Stimulated activated naive B cell treated with anti-CD40 and anti-IgM and Interleukin-4, amounts not matched to agents 10 μg/mL and 1 μg/mL and 100 μg/mL, for 72 hours (primary cell): ENCODE data around the gene HOXC12.
A peak's percentile ranks its signal among the peaks of the same experiment; 100 is the strongest.

Experiments
- ATAC-seq, 2 donors: fragments of 150-1000 bp; cut with Tn5 transposase; replicated peaks; 2 replicates each; pipeline ENCODE4 v1.10.0; 2021; ENCODE audit warnings: moderate library complexity in 1 of 2
- DNase-seq: peaks from one replicate; pipeline ENCODE4 v3.0.0; 2021
- H3K27ac Mint-ChIP-seq: one replicate; pipeline ENCODE4 v1.8.0; 2022; ENCODE audit warnings: mild to moderate bottlenecking, mixed read lengths
- H3K27me3 Mint-ChIP-seq, 2 donors: one replicate each; pipeline ENCODE4 v1.8.0; 2022; ENCODE audit warnings: mixed read lengths in 2 of 2
- H3K36me3 Mint-ChIP-seq, 2 donors: one replicate each; pipeline ENCODE4 v1.8.0; 2022; ENCODE audit warnings: mixed read lengths in 2 of 2, mild to moderate bottlenecking in 1 of 2
- H3K4me1 Mint-ChIP-seq, 2 donors: one replicate each; pipeline ENCODE4 v1.8.0; 2022; ENCODE audit warnings: mixed read lengths in 2 of 2, mild to moderate bottlenecking in 1 of 2
- H3K4me3 Mint-ChIP-seq, 2 donors: one replicate each; pipeline ENCODE4 v1.8.0; 2022; ENCODE audit warnings: mild to moderate bottlenecking in 2 of 2, mixed read lengths in 2 of 2, moderate library complexity in 1 of 2
- H3K9me3 Mint-ChIP-seq, 2 donors: one replicate each; pipeline ENCODE4 v1.8.0; 2022; ENCODE audit warnings: mixed read lengths in 2 of 2, mild to moderate bottlenecking in 1 of 2

HOXC12 gene

DNA sequence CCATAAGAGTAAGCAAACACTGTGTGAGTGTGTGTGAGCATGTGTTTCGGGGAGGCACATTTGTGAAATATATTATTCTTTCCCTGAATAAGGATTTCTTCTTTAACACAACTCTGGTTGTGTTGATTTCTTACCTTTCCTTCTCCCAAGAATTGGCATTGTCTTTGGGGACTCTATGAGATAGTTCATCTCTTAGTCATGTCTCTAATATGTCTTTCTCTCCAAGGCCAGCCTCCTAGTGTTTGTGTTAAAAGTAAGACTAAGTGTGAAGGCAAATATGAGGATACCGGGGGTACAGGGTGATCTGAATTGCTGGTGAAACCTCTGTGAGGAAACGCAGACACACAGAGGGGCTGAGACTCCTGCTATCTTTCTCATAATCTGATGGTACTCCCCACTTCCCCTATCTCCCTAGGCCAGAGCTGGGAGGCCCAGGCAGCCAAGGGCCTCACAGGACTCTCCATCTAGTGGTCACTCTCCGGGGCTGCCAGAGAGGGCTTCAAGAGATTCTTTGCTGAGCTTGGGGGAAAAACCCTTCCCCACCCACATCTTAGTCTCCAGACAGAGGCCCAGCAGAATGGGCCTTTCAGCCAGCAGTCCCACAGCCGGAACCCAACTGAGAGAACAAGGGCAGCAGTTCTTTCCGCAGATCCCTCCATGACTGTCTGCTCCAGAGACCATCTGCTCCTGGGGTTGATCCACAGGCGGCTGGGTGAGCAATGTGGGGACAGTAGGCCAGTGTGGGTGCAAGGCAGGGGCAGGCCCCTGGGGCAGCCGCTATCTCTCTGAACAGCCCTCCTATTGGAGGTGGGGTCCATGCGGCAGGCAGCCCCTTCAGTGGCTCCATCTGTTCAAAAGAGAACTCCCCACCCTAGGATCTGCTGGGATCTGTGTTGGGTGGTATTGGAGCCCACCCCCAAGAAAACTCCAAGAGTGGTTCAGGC, 5.8 kb upstream of the HOXC12 start:
- Mint-ChIP-seq H3K4me3 (no peak overlapping the region), H3K27ac (no peak overlapping the region)

DNA sequence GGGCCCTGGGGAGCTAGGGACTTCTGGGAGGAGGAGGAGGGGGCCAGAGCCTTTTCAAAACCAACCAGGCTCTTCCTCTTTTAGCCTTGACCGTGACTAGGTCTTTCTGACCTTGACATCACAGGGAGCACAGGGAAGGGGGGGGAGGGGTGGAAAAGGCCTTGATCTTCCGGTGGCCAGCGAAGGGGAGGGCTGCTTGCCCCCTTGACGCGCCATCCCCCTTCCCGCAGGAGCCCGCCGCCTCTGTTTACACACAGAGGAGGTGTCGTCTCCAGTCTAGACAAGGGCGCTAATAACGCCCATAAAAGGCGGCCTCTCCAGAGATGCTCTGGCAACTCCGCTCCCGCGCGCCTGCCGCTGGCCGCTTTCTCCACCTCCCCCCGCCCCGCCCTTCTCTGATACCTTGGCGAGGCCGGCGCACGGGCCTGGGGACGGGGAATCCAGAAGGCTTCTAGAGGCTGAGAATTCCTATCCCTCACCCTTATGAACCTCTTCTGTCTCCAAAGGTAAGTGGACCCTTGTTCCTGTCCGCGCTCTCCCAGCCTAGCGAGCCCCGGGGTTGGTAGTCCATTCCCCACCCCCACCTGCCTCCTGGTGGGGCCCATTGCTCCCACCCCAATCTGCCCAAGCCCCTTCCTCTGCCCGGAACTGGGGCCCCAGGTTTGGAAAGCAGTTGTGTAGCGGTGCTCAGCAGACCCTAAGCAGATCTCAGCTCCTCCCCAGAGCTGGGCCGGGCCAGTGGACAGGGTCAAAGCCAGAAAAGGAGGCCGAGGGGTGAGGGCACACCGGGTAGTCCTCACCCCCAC, 4.9 kb upstream of the HOXC12 start:
- peaks cover 4 to 13% of the 10 kb centered on the region in 2 donors for H3K4me1 Mint-ChIP-seq
- peaks cover 79 to 90% of the 10 kb centered on the region in 2 donors for H3K27me3 Mint-ChIP-seq
- no peak overlapping the region for H3K4me3 Mint-ChIP-seq
- ATAC-seq (no peak), DNase-seq (no peak)
- peaks cover 0 to 2% of the 10 kb centered on the region in 2 donors for H3K9me3 Mint-ChIP-seq
- H3K36me3 Mint-ChIP-seq, result peaks cover 0 to 6% of the 10 kb centered on the region in 2 donors
- no peak overlapping the region for H3K27ac Mint-ChIP-seq

More for the DNA sequence above, 5.8 kb upstream of the HOXC12 start:
- peaks cover 4 to 15% of the 10 kb centered on the region in 2 donors for H3K4me1 Mint-ChIP-seq
- H3K9me3 Mint-ChIP-seq, result no peaks in the 10 kb centered on the region
- H3K36me3 Mint-ChIP-seq, result peaks cover 0 to 4% of the 10 kb centered on the region in 2 donors
- H3K27me3 Mint-ChIP-seq, result peaks cover 83 to 95% of the 10 kb centered on the region in 2 donors
- ATAC-seq, result no peak
- DNase-seq, result no peak

DNA sequence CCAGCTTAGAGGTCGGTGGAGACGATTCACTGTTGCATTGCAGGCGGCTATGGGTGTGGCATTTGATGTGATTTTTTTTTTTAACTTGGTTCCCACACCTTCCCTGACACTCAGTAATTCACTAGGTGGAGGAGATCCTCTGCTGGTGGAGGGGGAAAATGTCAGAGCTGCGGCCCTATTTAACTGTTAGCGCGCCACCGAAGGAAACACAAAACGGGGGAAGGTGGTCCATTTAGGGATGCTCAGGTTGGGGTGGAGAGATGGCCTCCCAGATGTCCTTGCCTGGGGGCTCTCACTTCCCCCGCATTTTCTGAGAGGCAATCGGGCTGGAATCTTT, 4.3 kb upstream of the HOXC12 start:
- DNase-seq, result no peak
- H3K36me3 Mint-ChIP-seq, result peaks cover 0 to 6% of the 10 kb centered on the region in 2 donors
- H3K4me1 Mint-ChIP-seq, result peaks cover 4 to 8% of the 10 kb centered on the region in 2 donors
- no peak overlapping the region for H3K4me3 Mint-ChIP-seq
- no peak overlapping the region for H3K27ac Mint-ChIP-seq
- peaks cover 0 to 2% of the 10 kb centered on the region in 2 donors for H3K9me3 Mint-ChIP-seq
- ATAC-seq, result no peak
- peaks cover 74 to 85% of the 10 kb centered on the region in 2 donors for H3K27me3 Mint-ChIP-seq

DNA sequence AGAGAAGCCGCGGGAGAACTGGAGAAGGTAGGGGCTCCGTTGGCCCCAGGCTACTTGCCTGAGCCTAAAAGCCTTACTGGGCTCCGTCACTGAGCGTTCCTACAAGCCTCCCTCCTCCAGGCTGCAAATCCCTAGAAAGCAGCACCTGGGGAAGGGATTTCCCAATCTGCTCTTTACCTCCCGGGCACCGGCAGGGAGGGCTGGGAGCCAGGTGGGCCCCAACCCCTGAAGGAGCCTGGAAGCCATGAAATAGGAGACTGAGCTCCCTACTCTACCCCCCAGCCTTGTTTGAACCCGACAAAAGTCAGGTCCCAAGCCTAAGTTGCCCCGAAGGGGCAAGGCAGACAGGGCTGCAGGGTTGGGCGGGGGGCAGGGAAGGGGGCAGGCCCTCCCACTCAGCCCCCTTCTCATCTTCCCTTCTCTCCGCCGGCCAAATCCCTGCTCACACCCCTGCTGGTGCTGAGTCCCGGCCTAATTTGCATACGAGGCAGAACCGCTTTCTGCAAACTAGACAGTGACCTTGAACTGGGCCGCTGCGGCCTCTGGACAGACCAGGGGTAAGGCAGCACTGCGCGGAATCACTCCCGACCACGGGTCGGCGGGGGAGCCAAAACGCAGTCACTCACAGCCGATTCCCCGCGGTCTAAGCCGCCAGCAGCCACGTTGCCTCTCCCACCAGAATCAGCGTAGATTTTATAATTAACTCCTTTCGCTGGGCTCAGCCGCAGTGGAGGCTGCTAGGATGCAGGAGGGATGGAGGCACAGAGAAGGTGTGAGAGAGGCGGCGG, 3.7 kb upstream of the HOXC12 start:
- no peak for DNase-seq
- peak overlapping the region in 1 of 2 donors; percentile 11 for H3K4me3 Mint-ChIP-seq
- peak overlapping the region; percentile 76 for H3K27ac Mint-ChIP-seq
- H3K9me3 Mint-ChIP-seq, result peaks cover 0 to 4% of the 10 kb centered on the region in 2 donors
- peaks cover 0 to 6% of the 10 kb centered on the region in 2 donors for H3K36me3 Mint-ChIP-seq
- no peak for ATAC-seq
- H3K27me3 Mint-ChIP-seq, result peaks cover 74 to 85% of the 10 kb centered on the region in 2 donors
- H3K4me1 Mint-ChIP-seq, result peaks cover 6 to 12% of the 10 kb centered on the region in 2 donors

DNA sequence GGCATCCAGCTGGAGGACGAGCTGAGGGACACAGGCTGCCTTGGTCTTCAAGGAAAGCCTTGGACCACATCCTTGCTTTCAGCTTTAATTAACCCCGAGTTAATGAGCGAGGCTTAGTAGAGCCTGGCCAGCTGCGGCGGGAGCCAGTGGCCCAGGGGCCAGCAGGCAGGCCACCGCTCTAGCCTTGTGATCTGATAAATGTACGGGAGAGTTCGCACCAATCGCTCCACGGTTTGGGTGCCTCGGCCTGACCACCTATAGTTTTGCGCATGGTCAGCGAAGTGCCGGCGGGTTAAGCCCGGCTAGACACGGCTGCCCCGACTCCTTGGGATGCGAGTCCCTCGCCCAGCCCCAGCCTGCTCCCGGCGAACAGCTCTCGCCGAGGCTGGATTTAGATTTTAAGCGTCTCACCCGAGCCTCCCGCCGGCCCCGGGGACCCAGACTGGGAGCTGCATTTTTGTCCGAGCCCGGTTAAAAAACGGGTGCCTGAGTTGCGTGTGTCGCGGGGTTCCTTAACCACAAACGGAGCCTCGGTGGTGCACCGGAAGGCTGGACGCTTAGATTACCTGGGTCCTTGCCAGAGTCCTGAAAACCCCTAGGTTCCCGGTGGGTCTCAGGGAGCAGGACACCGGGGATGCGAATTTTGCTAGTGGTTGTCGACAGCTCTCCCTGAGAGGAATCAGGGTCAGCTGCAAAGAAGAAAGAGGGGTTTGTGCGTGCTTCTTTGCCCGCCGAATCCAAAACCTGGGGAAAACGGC, 2.9 kb upstream of the HOXC12 start:
- Mint-ChIP-seq H3K27me3 (peaks cover 74 to 85% of the 10 kb centered on the region in 2 donors), H3K27ac (peak overlapping the region; percentile 76), H3K9me3 (peaks cover 0 to 4% of the 10 kb centered on the region in 2 donors), H3K4me3 (peak overlapping the region in 1 of 2 donors; percentile 11), H3K36me3 (peaks cover 0 to 6% of the 10 kb centered on the region in 2 donors), H3K4me1 (peaks cover 10 to 17% of the 10 kb centered on the region in 2 donors)
- ATAC-seq, result no peak
- no peak for DNase-seq

DNA sequence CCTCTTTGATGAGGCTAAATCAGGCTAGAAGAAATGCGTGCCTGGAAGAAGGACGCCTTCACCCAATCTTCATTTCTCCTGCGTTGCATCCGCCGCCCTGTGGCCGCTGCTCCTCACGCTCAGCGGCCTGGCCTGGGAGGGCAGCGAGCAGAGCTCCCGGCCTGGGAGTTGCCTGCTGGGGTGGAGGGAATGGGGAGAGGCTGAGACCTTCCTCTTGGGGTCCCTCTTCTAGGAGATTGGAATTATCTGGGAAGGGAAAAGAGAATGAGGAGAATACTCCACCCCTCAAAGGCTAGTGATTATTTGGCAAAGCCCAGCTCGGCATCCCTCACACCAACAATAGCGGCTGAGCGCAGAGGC, 2.4 kb upstream of the HOXC12 start:
- peak overlapping the region; percentile 62 for H3K27ac Mint-ChIP-seq
- DNase-seq (no peak), ATAC-seq (no peak)
- H3K36me3 Mint-ChIP-seq, result peaks cover 0 to 6% of the 10 kb centered on the region in 2 donors
- H3K4me1 Mint-ChIP-seq, result peaks cover 11 to 22% of the 10 kb centered on the region in 2 donors
- peaks cover 0 to 4% of the 10 kb centered on the region in 2 donors for H3K9me3 Mint-ChIP-seq
- H3K27me3 Mint-ChIP-seq, result peaks cover 76 to 87% of the 10 kb centered on the region in 2 donors
- peak overlapping the region in 1 of 2 donors; percentile 6 for H3K4me3 Mint-ChIP-seq

DNA sequence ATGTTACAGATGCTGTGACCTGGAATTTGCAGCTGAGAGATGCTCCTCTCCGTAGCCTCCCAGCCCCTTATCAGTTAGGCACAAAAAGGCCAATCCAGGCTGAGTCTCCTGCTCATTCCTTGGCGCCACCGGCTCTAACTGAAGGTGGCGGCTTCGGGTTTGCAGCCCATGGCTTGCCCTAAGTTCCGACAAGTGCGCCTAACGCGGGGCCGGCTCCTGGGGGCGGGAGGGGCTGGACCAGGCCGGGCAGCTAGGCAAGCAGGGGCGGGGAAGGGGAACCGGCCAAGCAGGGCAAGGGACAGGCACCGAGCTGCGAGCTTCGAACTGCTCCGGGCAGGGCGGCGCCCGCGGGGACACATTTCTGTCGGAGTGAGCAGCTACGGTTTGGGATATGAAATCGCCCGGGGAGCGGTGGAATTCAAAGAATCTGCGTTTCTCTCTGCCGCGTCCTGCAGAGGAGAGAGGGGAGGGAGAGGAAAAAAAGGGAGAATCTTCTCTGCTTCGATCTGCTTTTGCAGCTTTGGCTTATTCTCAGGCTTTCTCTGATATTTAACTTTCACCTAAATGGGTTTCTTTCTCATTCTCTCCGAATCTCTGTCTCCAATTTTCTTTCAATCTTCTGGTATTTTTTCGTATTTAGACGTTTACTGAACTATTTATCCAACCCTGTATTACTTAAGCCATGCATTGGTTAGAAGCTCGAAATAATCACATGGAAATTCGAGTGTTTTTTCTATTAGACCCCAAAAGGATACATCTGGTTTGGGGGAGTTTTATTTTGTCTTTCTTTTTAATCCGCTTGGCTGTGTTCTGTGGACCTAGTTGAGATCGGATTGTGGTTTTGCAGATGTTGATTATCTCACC, 1.6 kb upstream of the HOXC12 start:
- peak overlapping the region; percentile 5 to 7 for H3K4me3 Mint-ChIP-seq
- peak overlapping the region; percentile 62 for H3K27ac Mint-ChIP-seq

DNA sequence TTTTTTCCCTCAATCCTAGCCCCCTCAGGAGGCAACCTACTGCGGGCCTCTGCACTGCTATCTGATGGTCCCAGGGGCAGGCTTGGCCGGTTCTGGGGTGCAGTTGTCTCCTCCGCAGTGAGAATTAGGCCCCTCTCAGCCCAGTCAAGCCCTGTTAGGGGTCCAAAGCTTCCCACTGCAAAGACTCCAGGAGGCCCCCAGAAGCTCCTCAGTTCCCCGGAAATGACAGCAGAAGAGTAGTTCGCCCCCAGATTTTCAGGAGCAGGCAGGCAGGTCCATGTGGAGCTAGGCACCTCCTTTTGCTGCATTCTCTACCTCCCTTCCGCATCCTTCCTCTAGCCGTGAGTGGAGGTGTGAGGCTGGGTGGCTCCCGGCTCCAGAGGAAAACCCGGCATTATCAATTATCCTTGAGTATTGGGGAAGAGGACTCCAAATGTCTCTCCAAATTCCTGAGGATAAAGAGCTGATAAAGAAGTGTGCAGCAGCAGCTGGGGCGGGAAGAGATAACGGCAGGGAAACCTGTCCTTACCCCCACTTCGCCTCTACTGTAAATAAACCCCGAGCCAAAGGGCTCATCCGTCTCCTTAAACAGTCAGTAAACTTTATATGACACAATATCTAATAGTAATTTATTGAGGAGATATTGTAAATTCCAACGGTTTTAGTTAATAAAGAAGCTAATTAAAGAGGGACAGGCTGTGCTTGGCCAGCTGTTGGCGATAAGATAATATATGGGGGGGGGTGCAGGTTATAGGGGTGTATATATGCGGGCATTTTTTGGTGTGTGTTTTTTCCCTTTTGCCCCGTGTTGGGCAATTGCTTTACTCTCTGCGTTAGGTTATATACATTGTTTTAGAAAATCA, 641 bp upstream of the HOXC12 start:
- H3K9me3 Mint-ChIP-seq, result peaks cover 0 to 4% of the 10 kb centered on the region in 2 donors
- H3K27me3 Mint-ChIP-seq, result peaks cover 77 to 90% of the 10 kb centered on the region in 2 donors
- H3K4me3 Mint-ChIP-seq, result no peak overlapping the region
- ATAC-seq, result no peak
- peaks cover 11 to 22% of the 10 kb centered on the region in 2 donors for H3K4me1 Mint-ChIP-seq
- H3K27ac Mint-ChIP-seq, result peak overlapping the region; percentile 73
- no peak for DNase-seq
- peaks cover 0 to 6% of the 10 kb centered on the region in 2 donors for H3K36me3 Mint-ChIP-seq

More for the DNA sequence above, 1.6 kb upstream of the HOXC12 start:
- H3K9me3 Mint-ChIP-seq, result peaks cover 0 to 4% of the 10 kb centered on the region in 2 donors
- peaks cover 0 to 6% of the 10 kb centered on the region in 2 donors for H3K36me3 Mint-ChIP-seq
- DNase-seq (no peak), ATAC-seq (no peak)
- peaks cover 77 to 90% of the 10 kb centered on the region in 2 donors for H3K27me3 Mint-ChIP-seq
- H3K4me1 Mint-ChIP-seq, result peaks cover 11 to 22% of the 10 kb centered on the region in 2 donors

DNA sequence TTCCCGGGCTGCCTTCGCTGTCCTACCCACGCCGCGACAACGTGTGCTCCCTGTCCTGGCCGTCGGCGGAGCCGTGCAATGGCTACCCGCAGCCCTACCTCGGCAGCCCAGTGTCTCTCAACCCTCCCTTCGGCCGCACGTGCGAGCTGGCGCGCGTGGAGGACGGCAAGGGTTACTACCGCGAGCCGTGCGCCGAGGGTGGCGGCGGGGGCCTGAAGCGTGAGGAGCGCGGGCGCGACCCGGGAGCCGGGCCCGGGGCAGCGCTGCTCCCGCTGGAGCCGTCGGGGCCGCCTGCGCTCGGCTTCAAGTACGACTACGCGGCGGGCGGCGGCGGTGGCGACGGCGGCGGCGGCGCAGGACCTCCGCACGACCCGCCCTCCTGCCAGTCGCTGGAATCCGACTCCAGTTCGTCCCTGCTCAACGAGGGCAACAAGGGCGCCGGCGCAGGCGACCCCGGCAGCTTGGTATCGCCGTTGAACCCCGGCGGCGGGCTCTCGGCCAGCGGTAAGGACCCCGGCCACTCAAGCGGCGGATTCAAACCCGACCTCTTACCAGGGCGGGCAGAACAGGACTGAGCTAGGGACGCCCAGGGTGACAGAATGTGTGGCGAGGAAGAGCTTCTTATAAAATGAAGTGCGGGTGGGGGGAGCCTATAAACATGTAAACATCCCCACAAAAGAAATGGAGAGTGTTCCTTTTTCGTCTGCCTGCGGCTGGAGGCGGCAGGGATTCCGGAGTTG, 503 bp downstream of the HOXC12 start:
- Mint-ChIP-seq H3K27me3 (peaks cover 79 to 90% of the 10 kb centered on the region in 2 donors), H3K9me3 (peaks cover 4 to 6% of the 10 kb centered on the region in 2 donors), H3K4me1 (peaks cover 14 to 27% of the 10 kb centered on the region in 2 donors), H3K36me3 (peaks cover 0 to 6% of the 10 kb centered on the region in 2 donors), H3K4me3 (no peak overlapping the region), H3K27ac (peak overlapping the region; percentile 73)
- ATAC-seq, result no peak
- DNase-seq, result no peak

DNA sequence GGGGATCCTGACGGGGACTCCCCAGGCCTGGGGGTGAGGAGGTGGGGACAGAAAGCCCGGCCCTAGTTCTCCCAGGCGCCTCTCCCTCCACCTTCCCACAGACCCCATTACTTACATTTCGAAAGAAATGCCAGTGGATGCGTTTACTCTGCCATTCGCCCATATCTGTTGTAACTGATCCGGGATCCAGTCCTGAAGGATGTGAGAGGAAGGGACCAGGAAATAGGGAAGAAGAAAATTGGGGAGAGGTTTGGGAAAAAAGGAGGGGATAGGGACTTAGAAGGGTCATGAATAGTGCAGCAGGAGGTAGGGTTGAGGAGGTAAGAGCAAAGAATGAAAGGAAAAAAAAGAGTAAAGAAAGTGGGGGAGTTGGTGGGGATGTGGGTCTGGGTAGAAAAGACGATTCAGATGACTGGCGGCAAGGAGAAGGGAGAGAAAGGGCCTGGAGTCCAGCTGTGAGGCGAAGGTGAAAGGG, 1.1 kb downstream of the HOXC12 start:
- Mint-ChIP-seq H3K4me3 (peak overlapping the region; percentile 54 to 55), H3K36me3 (peaks cover 2 to 6% of the 10 kb centered on the region in 2 donors), H3K9me3 (peaks cover 4 to 6% of the 10 kb centered on the region in 2 donors), H3K27me3 (peaks cover 80 to 90% of the 10 kb centered on the region in 2 donors), H3K27ac (peak overlapping the region; percentile 84), H3K4me1 (peaks cover 14 to 30% of the 10 kb centered on the region in 2 donors)
- ATAC-seq (no peak), DNase-seq (no peak)

DNA sequence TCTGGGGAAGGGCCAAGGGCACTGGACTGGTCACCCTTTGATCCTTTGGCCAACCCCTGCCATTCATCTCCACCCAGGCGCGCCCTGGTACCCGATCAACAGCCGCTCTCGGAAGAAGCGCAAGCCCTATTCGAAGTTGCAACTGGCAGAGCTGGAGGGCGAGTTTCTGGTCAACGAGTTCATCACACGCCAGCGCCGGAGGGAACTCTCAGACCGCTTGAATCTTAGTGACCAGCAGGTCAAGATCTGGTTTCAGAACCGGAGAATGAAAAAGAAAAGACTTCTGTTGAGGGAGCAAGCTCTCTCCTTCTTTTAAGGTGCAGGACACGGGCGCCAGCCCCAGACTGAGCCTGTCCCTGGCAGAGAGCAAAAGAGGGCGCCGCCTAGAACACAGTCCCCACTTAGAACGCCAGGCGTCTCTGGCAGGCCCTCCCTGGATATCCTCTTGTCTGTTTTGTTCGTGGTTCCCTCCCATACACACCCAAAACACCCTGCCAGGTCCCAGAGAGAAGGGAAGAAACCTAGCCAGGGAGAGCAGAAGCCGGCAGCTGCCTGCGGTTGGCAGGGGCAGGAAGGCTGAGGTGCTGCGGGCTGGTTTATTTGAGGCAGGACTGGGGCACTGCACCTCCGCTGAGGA, 1.7 kb downstream of the HOXC12 start:
- no peak for ATAC-seq
- peaks cover 76 to 90% of the 10 kb centered on the region in 2 donors for H3K27me3 Mint-ChIP-seq

More for the DNA sequence above, 1.7 kb downstream of the HOXC12 start:
- H3K4me3 Mint-ChIP-seq, result peak overlapping the region; percentile 54 to 55
- peaks cover 10 to 30% of the 10 kb centered on the region in 2 donors for H3K4me1 Mint-ChIP-seq
- H3K36me3 Mint-ChIP-seq, result peaks cover 2 to 6% of the 10 kb centered on the region in 2 donors
- peaks cover 4 to 6% of the 10 kb centered on the region in 2 donors for H3K9me3 Mint-ChIP-seq
- DNase-seq, result no peak
- H3K27ac Mint-ChIP-seq, result peak overlapping the region; percentile 84
